ENCODE measurements around the gene DNAJB11. TPM values are rescaled to one million over a fixed set of nuclear protein-coding genes. Genes with fewer than 3 reads are reported as not detected.
"Not testable (repeated sequence)": the region's sequence is repeated elsewhere in the genome, so short reads cannot be mapped to it uniquely, and the experiment has no call there.

DNAJB11 gene
- total RNA-seq, 4 donors from 2014 or later = 30.3 to 35.9 (median 30.9) TPM

GRCh38 chr3:186633481-186633880 lies 63.0 kb downstream of the DNAJB11 start:
- Histone ChIP-seq H3K27ac (no peak overlapping the region), H3K4me1 (peaks cover 4% of the 10 kb centered on the region), H3K9me3 (no peaks in the 10 kb centered on the region), H3K36me3 (no peaks in the 10 kb centered on the region), H3K27me3 (no peaks in the 10 kb centered on the region), H3K4me3 (no peak overlapping the region)
- no peak for DNase-seq (ENCODE audit: low spot score in 2 of 2)
- TF ChIP-seq, protein P1, sequence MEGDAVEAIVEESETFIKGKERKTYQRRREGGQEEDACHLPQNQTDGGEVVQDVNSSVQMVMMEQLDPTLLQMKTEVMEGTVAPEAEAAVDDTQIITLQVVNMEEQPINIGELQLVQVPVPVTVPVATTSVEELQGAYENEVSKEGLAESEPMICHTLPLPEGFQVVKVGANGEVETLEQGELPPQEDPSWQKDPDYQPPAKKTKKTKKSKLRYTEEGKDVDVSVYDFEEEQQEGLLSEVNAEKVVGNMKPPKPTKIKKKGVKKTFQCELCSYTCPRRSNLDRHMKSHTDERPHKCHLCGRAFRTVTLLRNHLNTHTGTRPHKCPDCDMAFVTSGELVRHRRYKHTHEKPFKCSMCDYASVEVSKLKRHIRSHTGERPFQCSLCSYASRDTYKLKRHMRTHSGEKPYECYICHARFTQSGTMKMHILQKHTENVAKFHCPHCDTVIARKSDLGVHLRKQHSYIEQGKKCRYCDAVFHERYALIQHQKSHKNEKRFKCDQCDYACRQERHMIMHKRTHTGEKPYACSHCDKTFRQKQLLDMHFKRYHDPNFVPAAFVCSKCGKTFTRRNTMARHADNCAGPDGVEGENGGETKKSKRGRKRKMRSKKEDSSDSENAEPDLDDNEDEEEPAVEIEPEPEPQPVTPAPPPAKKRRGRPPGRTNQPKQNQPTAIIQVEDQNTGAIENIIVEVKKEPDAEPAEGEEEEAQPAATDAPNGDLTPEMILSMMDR (IDR thresholded peaks at IDR 0.05) = no peak
- TF ChIP-seq EP300 (IDR thresholded peaks at IDR 0.05) (no peak), POLR2AphosphoS5 (IDR thresholded peaks at IDR 0.05) (no peak), POLR2A (IDR thresholded peaks at IDR 0.05) (no peak)

- peak in 1 of 2 donors; percentile 47 for DNase-seq (ENCODE audit: low spot score in 2 of 2)
- WGBS = 95% methylated on average over 5 of the region's 5 CpGs
- not testable (repeated sequence) for H3K9me3 ChIP-seq, H3K27ac ChIP-seq, H3K4me3 ChIP-seq, H3K27me3 ChIP-seq, H3K36me3 ChIP-seq, H3K4me1 ChIP-seq
Measured at GRCh38 chr3:186634207-186634606, 63.7 kb downstream of the DNAJB11 start.

Other genes with a start within 250 kb of the DNAJB11 start
- 1 to 10 TPM in 3 of 4 donors, under 1 TPM in 1; 0.79 to 4.0 (median 1.6) TPM for gene DGKG, start 208.5 kb upstream of the DNAJB11 start, total RNA-seq
- gene CRYGS, start 26.3 kb upstream of the DNAJB11 start, total RNA-seq = 1 to 10 TPM; 2.2 to 6.7 (median 3.6) TPM
- 10 to 100 TPM; 16.6 to 19.8 (median 17.6) TPM for gene TBCCD1, start 3.4 kb upstream of the DNAJB11 start, total RNA-seq
- gene AHSG, start 42.3 kb downstream of the DNAJB11 start, total RNA-seq = under 1 TPM in 2 of 4 donors, not detected in 2; 0.30 to 0.97 TPM
- gene FETUB, start 69.7 kb downstream of the DNAJB11 start, total RNA-seq = 10 to 100 TPM in 2 of 4 donors, 1 to 10 TPM in 2; 3.9 to 16.0 (median 10.4) TPM
- under 1 TPM in 1 of 4 donors, not detected in 3; 0.30 TPM for gene HRG, start 95.3 kb downstream of the DNAJB11 start, total RNA-seq
- 1 to 10 TPM in 1 of 4 donors, under 1 TPM in 1, not detected in 2; 0.44 to 1.9 TPM for gene KNG1, start 146.6 kb downstream of the DNAJB11 start, total RNA-seq
- gene EIF4A2, start 212.9 kb downstream of the DNAJB11 start, total RNA-seq = 100 to 1,000 TPM; 209 to 410 (median 291) TPM
- gene RFC4, start 235.8 kb downstream of the DNAJB11 start, total RNA-seq = 10 to 100 TPM in 3 of 4 donors, 1 to 10 TPM in 1; 9.6 to 22.3 (median 15.8) TPM